Kidney glomerular epithelial cell (primary cell): ENCODE results near the gene PGA4.
"Not testable (repeated sequence)": the region's sequence is repeated elsewhere in the genome, so short reads cannot be mapped to it uniquely, and the experiment has no call there.

Source experiments
- DNase-seq: peaks from one replicate; lab custom pipeline; 2025; lab: John Stamatoyannopoulos, UW

Gene PGA4

DNA sequence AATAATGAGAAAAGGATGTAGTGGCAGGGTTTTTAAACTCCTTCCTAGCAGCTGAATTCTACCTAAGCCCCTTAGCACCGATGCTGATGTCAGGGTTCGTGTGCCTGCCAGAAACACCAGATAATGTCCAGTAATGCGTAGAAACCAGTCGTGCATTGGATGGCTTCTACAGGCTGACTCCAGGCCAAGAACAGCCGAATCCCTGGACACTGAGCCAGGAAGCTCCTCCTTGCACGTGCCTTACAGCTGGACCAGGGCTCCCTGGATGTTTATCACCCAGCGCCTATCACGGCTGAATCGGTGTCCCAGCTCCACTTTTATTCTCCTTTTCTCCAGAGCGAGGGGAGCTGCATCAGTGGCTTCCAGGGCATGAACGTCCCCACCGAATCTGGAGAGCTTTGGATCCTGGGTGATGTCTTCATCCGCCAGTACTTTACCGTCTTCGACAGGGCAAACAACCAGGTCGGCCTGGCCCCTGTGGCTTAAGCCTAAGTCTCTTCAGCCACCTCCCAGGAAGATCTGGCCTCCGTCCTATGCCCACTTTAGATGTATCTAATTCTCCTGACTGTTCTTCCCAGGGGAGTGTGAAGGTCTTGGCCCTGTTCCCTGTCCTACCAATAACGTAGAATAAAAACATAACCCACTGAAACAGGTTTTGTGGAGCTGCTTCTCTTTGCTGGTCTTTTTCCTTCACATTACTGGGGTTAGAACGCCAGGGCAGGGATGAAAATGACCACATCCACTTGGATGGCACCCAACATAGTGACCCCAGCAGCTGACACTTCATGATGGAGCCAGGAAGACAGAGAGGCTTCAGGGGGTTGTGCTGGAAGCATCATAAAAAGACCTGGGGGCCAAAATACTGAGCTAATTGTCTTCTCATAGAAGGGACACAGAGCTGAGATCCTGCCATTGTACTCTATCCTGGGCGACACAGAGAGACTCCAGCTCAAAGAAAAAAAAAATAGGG lies 28.9 kb downstream of the PGA4 start:
- peak; percentile 12 for DNase-seq

- not testable (repeated sequence) for DNase-seq
Observed at GRCh38 chr11:61252332-61252731, 30.2 kb downstream of the PGA4 start.

- DNase-seq: peak; percentile 46
Observed at GRCh38 chr11:61254403-61255025, 32.4 kb downstream of the PGA4 start.

DNA sequence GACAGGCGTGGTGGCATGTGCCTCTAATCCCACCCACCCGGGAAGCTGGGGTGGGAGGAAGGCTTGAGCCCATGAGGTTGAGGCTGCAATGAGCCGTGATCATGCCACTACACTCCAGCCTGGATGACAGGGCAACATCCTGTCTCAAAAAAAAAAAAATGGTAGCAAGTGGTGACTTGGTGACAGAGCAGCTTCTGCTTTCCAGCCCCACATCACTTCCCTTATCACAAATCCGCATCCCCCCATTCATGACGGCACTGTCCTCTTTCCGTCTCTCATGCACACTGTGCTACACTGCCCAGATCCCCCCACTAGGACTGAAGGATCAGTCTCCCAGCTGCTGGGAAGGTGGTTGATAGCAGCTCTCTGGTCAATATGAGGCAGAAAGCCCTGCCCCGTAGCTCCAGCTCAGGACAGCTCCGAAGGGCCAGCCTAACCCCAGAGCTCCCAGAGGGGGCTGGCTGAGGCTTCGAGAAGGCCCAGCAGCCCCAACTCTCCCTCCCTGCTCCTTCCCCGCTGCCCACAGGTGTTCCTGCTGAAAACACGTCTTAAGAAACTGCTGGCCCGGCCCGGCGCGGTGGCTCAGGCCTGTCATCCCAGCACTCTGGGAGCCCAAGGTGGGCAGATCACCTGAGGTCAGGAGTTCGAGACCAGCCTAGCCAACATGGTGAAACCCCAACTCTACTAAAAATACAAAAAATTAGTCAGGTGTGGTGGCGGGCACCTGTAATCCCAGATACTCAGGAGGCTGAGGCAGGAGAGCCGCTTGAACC lies 34.7 kb downstream of the PGA4 start:
- DNase-seq: no peak

- no peak for DNase-seq
Observed at GRCh38 chr11:61258546-61258945, 36.4 kb downstream of the PGA4 start.

DNA sequence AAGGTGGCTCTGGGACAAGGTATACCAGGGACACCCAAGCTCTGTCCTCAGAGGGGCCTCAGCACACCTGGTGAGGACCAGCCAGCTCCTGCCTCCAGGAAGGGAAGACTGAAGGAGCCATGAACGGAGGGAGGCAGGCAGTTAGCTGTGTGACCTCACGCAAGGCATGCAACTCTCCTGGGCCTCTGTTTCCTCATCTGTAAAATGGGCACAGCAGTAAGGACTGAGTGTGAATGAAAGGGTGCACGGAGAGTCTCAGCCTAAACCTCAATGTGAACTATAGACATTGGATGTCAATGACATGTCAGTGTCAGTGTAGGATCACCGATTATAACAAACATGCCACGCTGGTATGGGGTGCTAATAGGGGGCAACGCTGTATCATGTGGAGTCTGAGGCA lies 37.2 kb downstream of the PGA4 start:
- no peak for DNase-seq

- DNase-seq: no peak
Observed at GRCh38 chr11:61264371-61264770, 42.2 kb downstream of the PGA4 start.

DNA sequence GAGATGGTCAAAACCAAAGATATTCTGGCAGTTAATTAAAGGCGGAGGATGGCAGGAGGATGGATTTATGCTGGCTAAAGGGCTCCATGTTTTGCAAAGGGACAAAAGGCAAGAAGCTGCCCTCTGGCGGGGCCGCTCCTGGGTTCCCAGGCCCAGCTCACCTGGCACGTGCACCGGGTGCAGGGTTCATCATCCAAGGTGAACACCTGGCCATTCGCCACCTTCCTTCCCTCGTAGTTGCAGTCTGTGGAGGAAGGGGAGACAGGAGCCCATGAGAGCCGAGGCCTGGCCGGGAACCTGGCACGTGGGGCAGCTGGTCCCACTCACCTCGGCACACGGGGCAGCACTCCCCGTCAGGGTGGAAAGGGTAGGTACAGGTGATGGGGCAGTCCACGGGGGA lies 42.6 kb downstream of the PGA4 start:
- DNase-seq: no peak

GRCh38 chr11:61265357-61265756 lies 43.2 kb downstream of the PGA4 start:
- no peak for DNase-seq

DNA sequence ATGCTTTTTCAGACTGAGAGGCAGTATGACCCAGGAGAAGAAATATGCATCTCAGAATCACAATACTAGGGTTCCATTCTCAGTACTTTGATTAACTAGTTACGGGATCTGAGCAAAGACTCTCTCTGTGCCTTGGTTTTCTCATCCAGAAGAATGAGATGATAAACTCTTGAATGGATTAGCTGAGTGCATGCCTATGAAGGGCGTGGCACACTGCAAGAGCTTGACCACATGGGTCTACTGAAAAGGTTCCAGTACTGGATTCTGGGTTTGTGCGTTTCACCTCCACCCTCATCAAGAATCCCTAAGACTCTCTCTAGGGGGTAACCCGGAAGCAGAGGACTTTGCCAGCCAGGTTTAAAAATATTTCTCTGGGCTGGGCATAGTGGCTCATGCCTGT lies 44.5 kb downstream of the PGA4 start:
- DNase-seq: no peak

GRCh38 chr11:61267437-61267841 lies 45.3 kb downstream of the PGA4 start:
- no peak for DNase-seq

GRCh38 chr11:61268588-61269250 lies 46.6 kb downstream of the PGA4 start:
- no peak for DNase-seq

- peak; percentile 3 for DNase-seq
Observed at GRCh38 chr11:61270354-61271076, 48.4 kb downstream of the PGA4 start.

DNA sequence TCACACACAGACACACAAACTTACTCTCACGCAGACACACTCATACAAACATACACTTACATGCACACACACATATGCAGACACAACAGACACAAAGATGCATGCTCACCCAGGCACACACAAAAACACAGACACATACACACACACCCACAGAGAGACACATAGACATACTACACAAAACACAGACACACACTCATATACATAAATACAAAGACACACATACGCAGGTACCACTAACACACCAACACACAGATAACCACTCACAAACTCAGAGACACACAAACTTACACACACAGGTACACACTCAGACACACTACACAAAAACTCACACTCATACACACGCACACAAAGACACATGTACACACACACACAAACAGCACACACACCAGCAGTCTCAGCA lies 50.6 kb downstream of the PGA4 start:
- DNase-seq: no peak

GRCh38 chr11:61273178-61274078 lies 51.3 kb downstream of the PGA4 start:
- DNase-seq: no peak

DNA sequence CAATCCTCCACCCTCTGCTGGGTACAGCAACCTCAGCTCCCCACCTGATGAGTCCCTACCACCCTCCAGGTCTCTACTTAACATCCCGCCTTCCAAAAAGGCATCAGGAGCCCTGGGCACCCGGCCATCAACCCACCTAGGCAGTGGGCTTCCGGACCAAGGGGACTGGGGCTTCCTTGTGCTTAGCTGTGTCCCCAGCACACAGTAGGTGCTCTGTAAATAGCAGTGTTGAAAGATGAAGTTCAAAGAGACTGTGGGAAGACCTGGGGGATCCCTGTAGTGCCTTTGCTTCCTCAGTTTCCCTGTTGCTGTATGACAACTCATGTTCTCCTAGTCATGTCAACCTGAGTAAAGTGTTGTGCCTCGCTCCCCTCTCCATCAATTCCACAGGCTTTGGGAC lies 51.9 kb downstream of the PGA4 start:
- DNase-seq: no peak

DNA sequence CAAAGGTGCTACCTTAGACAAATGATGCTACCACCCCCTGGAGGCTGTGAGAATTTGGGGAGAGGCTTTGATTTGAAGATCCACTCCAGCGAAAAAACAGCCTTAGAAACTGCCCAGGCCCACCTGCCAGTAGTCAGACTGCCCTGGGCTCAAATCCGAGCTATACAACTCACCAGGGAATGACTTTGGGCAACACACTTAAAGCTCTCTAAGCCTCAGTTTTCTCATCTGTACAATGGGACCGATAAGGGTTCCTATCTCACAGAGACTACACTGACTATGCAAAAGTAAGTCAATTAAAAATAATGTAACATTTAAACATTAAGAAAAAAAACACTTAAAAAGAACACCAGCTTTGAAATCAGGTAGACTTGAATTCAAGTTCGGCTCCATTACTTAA lies 53.0 kb downstream of the PGA4 start:
- no peak for DNase-seq

GRCh38 chr11:61277186-61278000 lies 55.2 kb downstream of the PGA4 start:
- no peak for DNase-seq

- DNase-seq: no peak
Observed at GRCh38 chr11:61278001-61278470, 55.9 kb downstream of the PGA4 start.
